IMR-90 (cell line): ENCODE results near the gene ACAN. TPM values are rescaled to one million over a fixed set of nuclear protein-coding genes. Genes with fewer than 3 reads are reported as not detected.

Experiments used
- CTCF ChIP-seq: conservative IDR thresholded peaks from 2 replicates; pipeline ENCODE4 v1.5.1; 2012; ENCODE audit warnings: mild to moderate bottlenecking, low read depth, low read length, improper control_type of control experiment
- MAFK ChIP-seq: IDR thresholded peaks from 2 replicates; pipeline ENCODE4 v1.6.1; 2012; ENCODE audit warnings: low read depth, low read length, improper control_type of control experiment
- polyA plus RNA-seq, 3 experiments: library from polyadenylated mRNA; depleted of rRNA; stranded (reverse); fragments of >200 nt; gene quantifications; 2 replicates each; pipeline ENCODE4 v1.2.3, GENCODE V29; 2012; ENCODE audit warnings: low replicate concordance in 1 of 3
- total RNA-seq: library from RNA; depleted of rRNA; stranded (reverse); fragments of >200 nt; gene quantifications from 2 replicates; pipeline ENCODE4 v1.2.3, GENCODE V29; 2012

ACAN gene
- total and polyA plus RNA-seq, 2 of the 4 experiments (the other 2 are of a cell fraction) = 0.54 to 0.96 TPM

- TF ChIP-seq CTCF (no peak), MAFK (no peak)
Observed at GRCh38 chr15:88901508-88902220, 98.4 kb downstream of the ACAN start (continued).
